Type B pancreatic cell (in vitro differentiated cells): ENCODE measurements around the gene CCDC3. TPM values are rescaled to one million over a fixed set of nuclear protein-coding genes. Genes with fewer than 3 reads are reported as not detected.

ENCODE experiments used
- DNase-seq: peaks from one replicate; pipeline ENCODE4 v3.0.0; 2021; ENCODE audit warnings: mixed read lengths; ENCODE audit not compliant: unreplicated experiment; ENCODE audit errors: extremely low spot score
- H3K27ac Mint-ChIP-seq: 2 replicates; pipeline ENCODE4 v1.8.0; 2021; ENCODE audit warnings: mild to moderate bottlenecking, mixed read lengths
- H3K27me3 Mint-ChIP-seq: 2 replicates; pipeline ENCODE4 v1.8.0; 2021; ENCODE audit warnings: mixed read lengths
- H3K36me3 Mint-ChIP-seq: 2 replicates; pipeline ENCODE4 v1.8.0; 2021; ENCODE audit warnings: mixed read lengths
- H3K4me1 Mint-ChIP-seq: one replicate; pipeline ENCODE4 v1.8.0; 2021; ENCODE audit warnings: mixed read lengths; ENCODE audit not compliant: unreplicated experiment
- H3K4me3 Mint-ChIP-seq: 2 replicates; pipeline ENCODE4 v1.8.0; 2021; ENCODE audit warnings: mild to moderate bottlenecking, mixed read lengths
- H3K9me3 Mint-ChIP-seq: 2 replicates; pipeline ENCODE4 v1.8.0; 2021; ENCODE audit warnings: mixed read lengths
- total RNA-seq: library from RNA; stranded (reverse); gene quantifications from 2 replicates; pipeline ENCODE4 v1.2.1, GENCODE V29; 2021; ENCODE audit warnings: low replicate concordance
- TF ChIP-seq, protein P1 (sequence below): fragments of 200-600 bp; sonication (generic); conservative IDR thresholded peaks from 2 replicates; pipeline ENCODE4 v1.5.0; 2021; ENCODE audit warnings: antibody characterized with exemption, mild to moderate bottlenecking

The CCDC3 gene
- total RNA-seq, 1 donor from 2014 or later, result 17.6 TPM

DNA sequence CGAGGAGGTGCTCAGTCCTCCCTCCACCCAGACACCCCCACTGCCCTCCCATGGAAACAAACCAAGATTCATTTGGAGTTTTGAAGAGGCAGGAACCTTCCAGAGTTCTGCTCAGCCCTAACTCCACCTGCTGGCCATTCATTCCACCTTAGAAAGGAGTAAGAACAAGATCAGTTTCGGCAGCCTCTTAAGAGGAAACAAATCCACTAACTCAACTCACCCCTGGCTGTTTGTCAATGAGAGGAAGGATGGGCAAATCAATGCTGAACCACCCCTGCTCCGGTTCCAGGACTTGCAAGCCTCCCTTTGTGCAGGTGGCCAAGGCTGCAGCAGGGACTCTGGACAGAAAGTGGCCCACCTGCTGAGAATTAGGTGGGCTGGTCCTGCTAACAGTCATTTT lies 26.2 kb downstream of the CCDC3 start:
- TF ChIP-seq, protein P1, sequence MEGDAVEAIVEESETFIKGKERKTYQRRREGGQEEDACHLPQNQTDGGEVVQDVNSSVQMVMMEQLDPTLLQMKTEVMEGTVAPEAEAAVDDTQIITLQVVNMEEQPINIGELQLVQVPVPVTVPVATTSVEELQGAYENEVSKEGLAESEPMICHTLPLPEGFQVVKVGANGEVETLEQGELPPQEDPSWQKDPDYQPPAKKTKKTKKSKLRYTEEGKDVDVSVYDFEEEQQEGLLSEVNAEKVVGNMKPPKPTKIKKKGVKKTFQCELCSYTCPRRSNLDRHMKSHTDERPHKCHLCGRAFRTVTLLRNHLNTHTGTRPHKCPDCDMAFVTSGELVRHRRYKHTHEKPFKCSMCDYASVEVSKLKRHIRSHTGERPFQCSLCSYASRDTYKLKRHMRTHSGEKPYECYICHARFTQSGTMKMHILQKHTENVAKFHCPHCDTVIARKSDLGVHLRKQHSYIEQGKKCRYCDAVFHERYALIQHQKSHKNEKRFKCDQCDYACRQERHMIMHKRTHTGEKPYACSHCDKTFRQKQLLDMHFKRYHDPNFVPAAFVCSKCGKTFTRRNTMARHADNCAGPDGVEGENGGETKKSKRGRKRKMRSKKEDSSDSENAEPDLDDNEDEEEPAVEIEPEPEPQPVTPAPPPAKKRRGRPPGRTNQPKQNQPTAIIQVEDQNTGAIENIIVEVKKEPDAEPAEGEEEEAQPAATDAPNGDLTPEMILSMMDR, result peak; percentile 22
- Mint-ChIP-seq H3K9me3 (no peaks in the 10 kb centered on the region), H3K4me3 (no peak overlapping the region), H3K27ac (peak overlapping the region; percentile 39), H3K27me3 (peaks cover 3% of the 10 kb centered on the region), H3K36me3 (no peaks in the 10 kb centered on the region), H3K4me1 (peaks cover 31% of the 10 kb centered on the region)
- DNase-seq, result no peak

- DNase-seq, result no peak
Measured at GRCh38 chr10:12974491-12975199, 26.9 kb downstream of the CCDC3 start.

GRCh38 chr10:12974078-12974477 lies 27.4 kb downstream of the CCDC3 start:
- peaks cover 3% of the 10 kb centered on the region for H3K27me3 Mint-ChIP-seq
- no peak for DNase-seq
- H3K27ac Mint-ChIP-seq, result no peak overlapping the region
- no peak overlapping the region for H3K4me3 Mint-ChIP-seq
- H3K4me1 Mint-ChIP-seq, result peaks cover 21% of the 10 kb centered on the region
- H3K9me3 Mint-ChIP-seq, result no peaks in the 10 kb centered on the region
- TF ChIP-seq, protein P1, result no peak
- peaks cover 4% of the 10 kb centered on the region for H3K36me3 Mint-ChIP-seq

More at GRCh38 chr10:12974491-12975199, 26.9 kb downstream of the CCDC3 start:
- Mint-ChIP-seq H3K9me3 (no peaks in the 10 kb centered on the region), H3K4me1 (peaks cover 26% of the 10 kb centered on the region), H3K4me3 (no peak overlapping the region), H3K27ac (peak overlapping the region; percentile 39), H3K36me3 (peaks cover 4% of the 10 kb centered on the region), H3K27me3 (peaks cover 3% of the 10 kb centered on the region)
- TF ChIP-seq, protein P1, result no peak

DNA sequence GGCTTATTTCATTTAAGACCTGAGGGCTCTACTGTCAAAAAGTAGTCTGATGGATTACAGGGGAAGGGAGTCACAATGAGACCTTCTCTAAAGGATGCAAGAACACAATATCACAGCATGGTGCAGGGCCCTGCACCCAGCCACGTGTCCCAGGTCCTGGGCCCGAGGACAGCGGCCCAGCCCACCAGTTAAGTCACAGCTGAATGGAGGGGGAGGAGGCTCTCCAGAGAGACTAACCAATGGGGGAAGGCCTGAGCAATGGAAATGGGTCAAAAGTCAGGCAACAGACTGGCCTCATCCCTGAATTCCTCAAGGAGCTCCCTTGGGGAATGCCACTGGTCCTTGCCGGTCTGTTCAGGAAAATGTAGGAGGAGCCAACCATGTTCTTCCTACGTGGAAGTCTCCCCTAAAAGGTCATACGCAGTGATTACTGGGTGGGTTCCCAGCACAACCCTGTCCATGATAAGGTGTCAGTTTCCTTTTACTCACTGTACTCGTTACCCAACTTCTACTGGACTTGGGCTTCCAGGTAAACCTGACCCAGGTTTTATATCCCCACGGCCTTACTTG lies 28.3 kb downstream of the CCDC3 start:
- TF ChIP-seq, protein P1, result no peak
- Mint-ChIP-seq H3K27ac (no peak overlapping the region), H3K9me3 (no peaks in the 10 kb centered on the region)

DNA sequence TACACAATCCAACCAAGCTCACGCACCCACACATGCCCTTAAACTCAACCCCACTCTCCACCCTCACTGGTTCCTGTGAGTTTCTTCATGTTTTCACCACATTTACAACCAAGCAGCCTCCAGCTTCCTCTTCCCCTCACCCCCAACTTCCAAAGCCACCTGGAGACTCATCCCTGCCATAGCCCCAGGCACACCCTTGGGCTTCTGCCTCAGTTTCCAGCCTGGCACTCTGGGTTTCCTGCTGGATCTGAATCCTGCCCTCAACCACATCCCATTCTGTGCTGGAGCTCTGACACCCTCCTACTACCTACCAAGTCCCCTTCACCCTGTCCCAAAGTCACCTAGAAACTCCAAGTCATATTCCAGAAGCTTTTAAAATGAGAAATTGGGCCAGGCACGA lies 29.4 kb downstream of the CCDC3 start:
- H3K4me3 Mint-ChIP-seq, result no peak overlapping the region
- peaks cover 4% of the 10 kb centered on the region for H3K36me3 Mint-ChIP-seq
- no peaks in the 10 kb centered on the region for H3K9me3 Mint-ChIP-seq
- peaks cover 3% of the 10 kb centered on the region for H3K27me3 Mint-ChIP-seq
- H3K27ac Mint-ChIP-seq, result no peak overlapping the region
- TF ChIP-seq, protein P1, result no peak
- DNase-seq, result no peak
- H3K4me1 Mint-ChIP-seq, result peaks cover 6% of the 10 kb centered on the region

More for the DNA sequence above, 28.3 kb downstream of the CCDC3 start:
- no peak for DNase-seq
- peaks cover 4% of the 10 kb centered on the region for H3K36me3 Mint-ChIP-seq
- H3K4me3 Mint-ChIP-seq, result no peak overlapping the region
- peaks cover 12% of the 10 kb centered on the region for H3K4me1 Mint-ChIP-seq
- peaks cover 3% of the 10 kb centered on the region for H3K27me3 Mint-ChIP-seq
